C4-2B (cell line): Measurements from ENCODE around the gene CCNJL.

Experiments
- CTCF ChIP-seq: fragments of 450-650 bp; conservative IDR thresholded peaks from 2 replicates; pipeline ENCODE4 v1.5.1; 2017; ENCODE audit warnings: mild to moderate bottlenecking
- ZFX ChIP-seq: fragments of 450-650 bp; IDR thresholded peaks from 2 replicates; pipeline ENCODE4 v1.6.1; 2017

- TF ChIP-seq CTCF (no peak), ZFX (no peak)
Observed at GRCh38 chr5:160231783-160232342, 80.5 kb downstream of the CCNJL start.
